Measurements from ENCODE around the gene OPHN1. TPM values are rescaled to one million over a fixed set of nuclear protein-coding genes. Genes with fewer than 3 reads are reported as not detected.

OPHN1 gene
- total and polyA plus RNA-seq, 10 of the 15 experiments (the other 5 are each of a cell fraction or from before 2014, with no cell fraction given): under 0.01 to 0.03 (median 0.03) TPM; not detected in 6

DNA sequence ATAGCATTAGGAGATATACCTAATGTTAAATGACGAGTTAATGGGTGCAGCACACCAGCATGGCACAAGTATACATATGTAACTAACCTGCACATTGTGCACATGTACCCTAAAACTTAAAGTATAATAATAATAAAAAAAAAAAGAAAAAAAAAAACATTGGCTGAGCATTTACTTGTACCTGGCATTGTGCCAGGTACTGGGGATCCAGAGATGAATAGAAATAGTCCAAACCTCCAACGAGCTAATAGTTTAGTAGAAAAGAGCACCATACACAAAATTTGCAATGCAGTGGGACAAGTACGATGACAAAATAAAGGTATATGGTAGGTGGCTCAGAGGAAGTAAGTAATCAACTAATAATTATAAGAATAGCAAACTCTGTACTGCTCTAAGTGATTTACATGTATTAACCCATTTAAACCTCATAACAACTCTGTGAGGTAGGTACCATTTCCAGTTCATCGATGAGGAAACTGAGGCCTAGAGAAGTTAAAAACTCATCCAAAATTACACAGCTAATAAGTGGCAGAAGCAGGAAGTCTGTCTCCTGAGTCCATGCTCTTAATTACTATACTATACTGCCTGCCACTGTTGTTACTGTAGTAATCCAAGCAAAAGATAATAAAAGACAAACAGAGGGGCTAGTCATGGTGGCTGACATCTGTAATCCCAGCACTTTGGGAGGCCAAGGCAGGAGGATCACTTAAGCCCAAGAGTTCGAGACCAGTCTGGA is 319.3 kb downstream of the OPHN1 start (continued):
- TF ChIP-seq, protein P1, sequence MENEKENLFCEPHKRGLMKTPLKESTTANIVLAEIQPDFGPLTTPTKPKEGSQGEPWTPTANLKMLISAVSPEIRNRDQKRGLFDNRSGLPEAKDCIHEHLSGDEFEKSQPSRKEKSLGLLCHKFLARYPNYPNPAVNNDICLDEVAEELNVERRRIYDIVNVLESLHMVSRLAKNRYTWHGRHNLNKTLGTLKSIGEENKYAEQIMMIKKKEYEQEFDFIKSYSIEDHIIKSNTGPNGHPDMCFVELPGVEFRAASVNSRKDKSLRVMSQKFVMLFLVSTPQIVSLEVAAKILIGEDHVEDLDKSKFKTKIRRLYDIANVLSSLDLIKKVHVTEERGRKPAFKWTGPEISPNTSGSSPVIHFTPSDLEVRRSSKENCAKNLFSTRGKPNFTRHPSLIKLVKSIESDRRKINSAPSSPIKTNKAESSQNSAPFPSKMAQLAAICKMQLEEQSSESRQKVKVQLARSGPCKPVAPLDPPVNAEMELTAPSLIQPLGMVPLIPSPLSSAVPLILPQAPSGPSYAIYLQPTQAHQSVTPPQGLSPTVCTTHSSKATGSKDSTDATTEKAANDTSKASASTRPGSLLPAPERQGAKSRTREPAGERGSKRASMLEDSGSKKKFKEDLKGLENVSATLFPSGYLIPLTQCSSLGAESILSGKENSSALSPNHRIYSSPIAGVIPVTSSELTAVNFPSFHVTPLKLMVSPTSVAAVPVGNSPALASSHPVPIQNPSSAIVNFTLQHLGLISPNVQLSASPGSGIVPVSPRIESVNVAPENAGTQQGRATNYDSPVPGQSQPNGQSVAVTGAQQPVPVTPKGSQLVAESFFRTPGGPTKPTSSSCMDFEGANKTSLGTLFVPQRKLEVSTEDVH (IDR thresholded peaks at IDR 0.05; ENCODE audit: low read depth, partially characterized antibody): no peak
- no peak for TF ChIP-seq BMI1 (IDR thresholded peaks at IDR 0.05; ENCODE audit: borderline replicate concordance)

- POLR2A ChIA-PET: no interaction called here
- FAIRE-seq: no peak
These were observed 321.0 kb downstream of the OPHN1 start for GRCh38 chrX:68112321-68112720.

More at GRCh38 chrX:68112321-68112720, 321.0 kb downstream of the OPHN1 start:
- Histone ChIP-seq H2AFZ (ENCODE audit: control insufficient read depth, low read depth, low read length) (no peak overlapping the region), H4K20me1 (ENCODE audit: control insufficient read depth, insufficient read depth) (no peaks in the 10 kb centered on the region), H3K27me3 (replicated peaks in 1 of 2; ENCODE audit: control insufficient read depth in 2 of 2, insufficient read depth in 2 of 2, low read length in 1 of 2) (no peaks in the 10 kb centered on the region), H3K9ac (ENCODE audit: control insufficient read depth, insufficient read depth, low read length) (no peak overlapping the region), H3K36me3 (ENCODE audit: control insufficient read depth in 2 of 2, insufficient read depth in 2 of 2, low read length in 1 of 2) (no peaks in the 10 kb centered on the region), H3K4me3 (no peak overlapping the region), H3K9me3 (replicated peaks; ENCODE audit: control insufficient read depth, insufficient read depth, low read length) (no peaks in the 10 kb centered on the region), H3K79me2 (ENCODE audit: control insufficient read depth, insufficient read depth, low read length) (no peaks in the 10 kb centered on the region), H3K27ac (ENCODE audit: control insufficient read depth, insufficient read depth) (no peak overlapping the region), H3K4me1 (ENCODE audit: control insufficient read depth, insufficient read depth, low read length) (no peaks in the 10 kb centered on the region), H3K4me2 (ENCODE audit: control insufficient read depth, insufficient read depth) (no peak overlapping the region)
- ChIA-PET RAD21 (ENCODE audit: unreplicated experiment) (no interaction called here), SMC1A (ENCODE audit: uncharacterized antibody, unreplicated experiment) (no interaction called here), CTCF (no interaction called here)
- no TSS peak for BruUV-seq (replicated peaks)
- in situ Hi-C loops (cut with MboI): no loop called here
- intact Hi-C loops (cut with micrococcal nuclease; ENCODE audit: unreplicated experiment): no loop called here
- WGBS (ENCODE audit: insufficient coverage, insufficient replicate concordance, low lambda C conversion rate, missing lambda C conversion rate): 37% methylated on average over 3 of the region's 3 CpGs
- TF ChIP-seq, protein P2, sequence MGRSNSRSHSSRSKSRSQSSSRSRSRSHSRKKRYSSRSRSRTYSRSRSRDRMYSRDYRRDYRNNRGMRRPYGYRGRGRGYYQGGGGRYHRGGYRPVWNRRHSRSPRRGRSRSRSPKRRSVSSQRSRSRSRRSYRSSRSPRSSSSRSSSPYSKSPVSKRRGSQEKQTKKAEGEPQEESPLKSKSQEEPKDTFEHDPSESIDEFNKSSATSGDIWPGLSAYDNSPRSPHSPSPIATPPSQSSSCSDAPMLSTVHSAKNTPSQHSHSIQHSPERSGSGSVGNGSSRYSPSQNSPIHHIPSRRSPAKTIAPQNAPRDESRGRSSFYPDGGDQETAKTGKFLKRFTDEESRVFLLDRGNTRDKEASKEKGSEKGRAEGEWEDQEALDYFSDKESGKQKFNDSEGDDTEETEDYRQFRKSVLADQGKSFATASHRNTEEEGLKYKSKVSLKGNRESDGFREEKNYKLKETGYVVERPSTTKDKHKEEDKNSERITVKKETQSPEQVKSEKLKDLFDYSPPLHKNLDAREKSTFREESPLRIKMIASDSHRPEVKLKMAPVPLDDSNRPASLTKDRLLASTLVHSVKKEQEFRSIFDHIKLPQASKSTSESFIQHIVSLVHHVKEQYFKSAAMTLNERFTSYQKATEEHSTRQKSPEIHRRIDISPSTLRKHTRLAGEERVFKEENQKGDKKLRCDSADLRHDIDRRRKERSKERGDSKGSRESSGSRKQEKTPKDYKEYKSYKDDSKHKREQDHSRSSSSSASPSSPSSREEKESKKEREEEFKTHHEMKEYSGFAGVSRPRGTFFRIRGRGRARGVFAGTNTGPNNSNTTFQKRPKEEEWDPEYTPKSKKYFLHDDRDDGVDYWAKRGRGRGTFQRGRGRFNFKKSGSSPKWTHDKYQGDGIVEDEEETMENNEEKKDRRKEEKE (IDR thresholded peaks at IDR 0.05): no peak
- DNase-seq (ENCODE audit: low read depth, low spot score): no peak
- ATAC-seq: no peak
